GM06990 (cell line): Measurements from ENCODE around the gene PTPRM.

Source experiments
- DNase-seq: peaks from one replicate; pipeline ENCODE4 v3.0.0-alpha.2; 2011; ENCODE audit not compliant: insufficient read length; ENCODE audit errors: extremely low read depth
- H3K27me3 ChIP-seq: replicated peaks from 2 replicates; pipeline ENCODE4 v1.6.0; 2011; ENCODE audit warnings: low read length; ENCODE audit not compliant: control insufficient read depth, insufficient read depth
- H3K36me3 ChIP-seq: 2 replicates; pipeline ENCODE4 v1.5.1; 2011; ENCODE audit warnings: low read length; ENCODE audit not compliant: control insufficient read depth, insufficient read depth
- H3K4me3 ChIP-seq: replicated peaks from 2 replicates; pipeline ENCODE4 v1.5.1; 2011; ENCODE audit warnings: low read depth, mild to moderate bottlenecking, control low read depth, low read length
- CTCF ChIP-seq: IDR thresholded peaks from 2 replicates; pipeline ENCODE4 v1.5.1; 2011; ENCODE audit warnings: low read length, control low read depth, mild to moderate bottlenecking, inconsistent platforms; ENCODE audit not compliant: insufficient read depth, poor library complexity, severe bottlenecking

PTPRM gene

GRCh38 chr18:8367217-8367988 is 800.3 kb downstream of the PTPRM start:
- peak; percentile 13 for DNase-seq
- TF ChIP-seq CTCF = peak; percentile 21
- Histone ChIP-seq H3K27me3 (no peaks in the 10 kb centered on the region; the same call in 1 of the 2 replicates), H3K36me3 (no peaks in the 10 kb centered on the region), H3K4me3 (no peak overlapping the region)

GRCh38 chr18:8368512-8369217 is 801.5 kb downstream of the PTPRM start:
- TF ChIP-seq CTCF = no peak
- H3K27me3 ChIP-seq = no peaks in the 10 kb centered on the region; the same call in 1 of the 2 replicates
- H3K36me3 ChIP-seq = no peaks in the 10 kb centered on the region
- no peak overlapping the region for H3K4me3 ChIP-seq
- no peak for DNase-seq

- H3K36me3 ChIP-seq = no peaks in the 10 kb centered on the region
- no peak for DNase-seq
- no peaks in the 10 kb centered on the region; the same call in 1 of the 2 replicates for H3K27me3 ChIP-seq
- no peak overlapping the region for H3K4me3 ChIP-seq
- TF ChIP-seq CTCF = no peak
Observed at GRCh38 chr18:8373486-8373885, 806.4 kb downstream of the PTPRM start.

GRCh38 chr18:8374676-8375075 is 807.6 kb downstream of the PTPRM start:
- DNase-seq = no peak

GRCh38 chr18:8375249-8375648 is 808.1 kb downstream of the PTPRM start:
- Histone ChIP-seq H3K27me3 (no peaks in the 10 kb centered on the region; the same call in 1 of the 2 replicates), H3K4me3 (no peak overlapping the region), H3K36me3 (no peaks in the 10 kb centered on the region)
- TF ChIP-seq CTCF = no peak
- no peak for DNase-seq

More at GRCh38 chr18:8374676-8375075, 807.6 kb downstream of the PTPRM start:
- Histone ChIP-seq H3K4me3 (no peak overlapping the region), H3K27me3 (no peaks in the 10 kb centered on the region; the same call in 1 of the 2 replicates), H3K36me3 (no peaks in the 10 kb centered on the region)
- TF ChIP-seq CTCF = no peak
